Keratinocyte (primary cell): ENCODE data around the gene ATP13A3. TPM values are rescaled to one million over a fixed set of nuclear protein-coding genes. Genes with fewer than 3 reads are reported as not detected.

ENCODE experiments used
- DNase-seq: peaks from one replicate; pipeline ENCODE4 v3.0.0-alpha.2; 2011; ENCODE audit warnings: low read depth, missing footprints, low spot score
- FAIRE-seq: peaks from 2 replicates; lab custom pipeline; 2011; peaks lifted over from hg19 to GRCh38; lab: Jason Lieb, UNC
- H2AFZ ChIP-seq: 2 replicates; pipeline ENCODE4 v1.6.0; 2012; ENCODE audit warnings: low read length, control low read depth, inconsistent platforms; ENCODE audit not compliant: control insufficient read depth
- H3K27ac ChIP-seq: 2 replicates; pipeline ENCODE4 v1.5.1; 2011; ENCODE audit warnings: low read length; ENCODE audit not compliant: control insufficient read depth, insufficient read depth
- H3K27me3 ChIP-seq: 3 replicates; pipeline ENCODE4 v1.6.0; 2011; ENCODE audit warnings: low read length; ENCODE audit not compliant: control insufficient read depth, insufficient read depth; ENCODE audit errors: extremely low read depth
- H3K36me3 ChIP-seq, 2 experiments: 2 replicates in 1 of 2; 3 replicates in 1 of 2; pipeline ENCODE4 v1.5.1; 2011; ENCODE audit warnings: low read length in 2 of 2, mild to moderate bottlenecking in 1 of 2; ENCODE audit not compliant: control insufficient read depth in 2 of 2, insufficient read depth in 2 of 2; ENCODE audit errors: extremely low read depth in 1 of 2
- H3K4me1 ChIP-seq: 3 replicates; pipeline ENCODE4 v1.5.1; 2011; ENCODE audit warnings: low read length; ENCODE audit not compliant: control insufficient read depth, insufficient read depth; ENCODE audit errors: extremely low read depth
- H3K4me2 ChIP-seq: 3 replicates; pipeline ENCODE4 v1.6.0; 2011; ENCODE audit warnings: low read depth, low read length; ENCODE audit not compliant: control insufficient read depth, insufficient read depth; ENCODE audit errors: extremely low read depth
- H3K4me3 ChIP-seq, 3 experiments: fragments of 200-600 bp in 1 of 3; sonication (generic) in 1 of 3; 2 replicates in 2 of 3; 3 replicates in 1 of 3; pipeline ENCODE4 v1.5.1; 2011 to 2016; ENCODE audit warnings: low read length in 3 of 3, mild to moderate bottlenecking in 3 of 3, control low read depth in 2 of 3, inconsistent platforms in 1 of 3, low read depth in 1 of 3, mixed read lengths in 1 of 3, mixed run types in 1 of 3, moderate library complexity in 1 of 3; ENCODE audit not compliant: control insufficient read depth in 2 of 3, insufficient read depth in 2 of 3; ENCODE audit errors: extremely low read depth in 1 of 3
- H3K79me2 ChIP-seq: 2 replicates; pipeline ENCODE4 v1.6.0; 2012; ENCODE audit warnings: low read length; ENCODE audit not compliant: control insufficient read depth, insufficient read depth
- H3K9ac ChIP-seq: 3 replicates; pipeline ENCODE4 v1.6.0; 2011; ENCODE audit warnings: low read length; ENCODE audit not compliant: control insufficient read depth, insufficient read depth; ENCODE audit errors: extremely low read depth
- H3K9me1 ChIP-seq: 3 replicates; pipeline ENCODE4 v1.6.0; 2011; ENCODE audit warnings: low read length; ENCODE audit not compliant: control insufficient read depth, insufficient read depth; ENCODE audit errors: extremely low read depth
- H3K9me3 ChIP-seq: 2 replicates; pipeline ENCODE4 v1.5.1; 2012; ENCODE audit warnings: low read depth, low read length; ENCODE audit not compliant: control insufficient read depth
- H4K20me1 ChIP-seq: 3 replicates; pipeline ENCODE4 v1.6.0; 2011; ENCODE audit warnings: low read length; ENCODE audit not compliant: control insufficient read depth, insufficient read depth; ENCODE audit errors: extremely low read depth
- EZH2 ChIP-seq: IDR thresholded peaks from one replicate; pipeline ENCODE4 v1.6.1; 2012; ENCODE audit warnings: inconsistent platforms, mild to moderate bottlenecking, low read length, moderate library complexity
- dilution Hi-C: fragments of 300-500 bp; cut with MboI; formaldehyde crosslinking; loops from one replicate; pipeline ENCODE4 v1.7.0; 2020; ENCODE audit warnings: low sequenced_read_pairs; ENCODE audit not compliant: extremely low pct_ligation_motif_present
- polyA plus RNA-seq, 5 experiments: library from polyadenylated mRNA; depleted of rRNA in 3 of 5; stranded (reverse) in 3 of 5; stranded (forward) in 1 of 5; unstranded in 1 of 5; fragments of >200 nt; gene quantifications; 1 replicate in 1 of 5; 2 replicates in 3 of 5; 3 replicates in 1 of 5; pipeline versions ENCODE4 v1.2.1 to v1.2.3, GENCODE V29; 2011 to 2012; ENCODE audit warnings: missing spikeins in 2 of 5, low read depth in 1 of 5, low replicate concordance in 1 of 5
- TF ChIP-seq, protein P1 (sequence below), 3 experiments: IDR thresholded peaks in 1 of 3; conservative IDR thresholded peaks in 1 of 3; optimal IDR thresholded peaks in 1 of 3; 2 replicates in 2 of 3; 3 replicates in 1 of 3; pipeline versions ENCODE3 to v1.5.1; 2011; ENCODE audit warnings: low read length in 3 of 3, mild to moderate bottlenecking in 3 of 3, moderate library complexity in 2 of 3, control low read depth in 1 of 3, inconsistent platforms in 1 of 3; ENCODE audit not compliant: insufficient read depth in 2 of 3; ENCODE audit errors: extremely low read depth in 1 of 3

The ATP13A3 gene
- polyA plus RNA-seq, 1 donor (not counting 4 experiments of a cell fraction or from before 2014, with no cell fraction given): 103 TPM

DNA sequence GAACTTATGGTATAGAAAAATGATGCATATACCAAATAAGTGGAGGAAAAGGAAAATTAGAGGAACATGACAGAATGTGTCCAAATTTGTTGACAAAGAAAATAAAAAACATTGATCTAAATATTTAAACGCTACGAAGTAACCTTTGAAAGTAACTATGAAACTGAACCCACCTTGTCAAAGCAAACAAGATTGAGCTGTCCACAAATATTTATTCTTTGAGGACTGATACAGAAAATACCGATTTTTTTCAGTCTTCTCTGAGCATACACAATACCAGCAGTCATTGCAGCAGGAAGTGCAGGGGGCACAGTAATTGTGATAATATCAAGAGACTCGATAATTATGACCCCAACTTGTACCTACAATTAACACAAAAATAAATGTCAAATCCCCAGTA is 40.0 kb downstream of the ATP13A3 start:
- H4K20me1 ChIP-seq: no peaks in the 10 kb centered on the region
- peaks cover 11 to 32% of the 10 kb centered on the region in 2 experiments for H3K36me3 ChIP-seq
- H3K4me3 ChIP-seq: no peak overlapping the region
- H3K79me2 ChIP-seq: no peaks in the 10 kb centered on the region
- no peaks in the 10 kb centered on the region for H3K4me1 ChIP-seq
- no peaks in the 10 kb centered on the region for H3K27me3 ChIP-seq
- no peak for TF ChIP-seq EZH2
- TF ChIP-seq, protein P1, sequence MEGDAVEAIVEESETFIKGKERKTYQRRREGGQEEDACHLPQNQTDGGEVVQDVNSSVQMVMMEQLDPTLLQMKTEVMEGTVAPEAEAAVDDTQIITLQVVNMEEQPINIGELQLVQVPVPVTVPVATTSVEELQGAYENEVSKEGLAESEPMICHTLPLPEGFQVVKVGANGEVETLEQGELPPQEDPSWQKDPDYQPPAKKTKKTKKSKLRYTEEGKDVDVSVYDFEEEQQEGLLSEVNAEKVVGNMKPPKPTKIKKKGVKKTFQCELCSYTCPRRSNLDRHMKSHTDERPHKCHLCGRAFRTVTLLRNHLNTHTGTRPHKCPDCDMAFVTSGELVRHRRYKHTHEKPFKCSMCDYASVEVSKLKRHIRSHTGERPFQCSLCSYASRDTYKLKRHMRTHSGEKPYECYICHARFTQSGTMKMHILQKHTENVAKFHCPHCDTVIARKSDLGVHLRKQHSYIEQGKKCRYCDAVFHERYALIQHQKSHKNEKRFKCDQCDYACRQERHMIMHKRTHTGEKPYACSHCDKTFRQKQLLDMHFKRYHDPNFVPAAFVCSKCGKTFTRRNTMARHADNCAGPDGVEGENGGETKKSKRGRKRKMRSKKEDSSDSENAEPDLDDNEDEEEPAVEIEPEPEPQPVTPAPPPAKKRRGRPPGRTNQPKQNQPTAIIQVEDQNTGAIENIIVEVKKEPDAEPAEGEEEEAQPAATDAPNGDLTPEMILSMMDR (optimal IDR thresholded peaks at IDR 0.05 in 1 of 3, IDR thresholded peaks at IDR 0.05 in 1 of 3, conservative IDR thresholded peaks at IDR 0.05 in 1 of 3; ENCODE audit: extremely low read depth in 1 of 3, insufficient read depth in 2 of 3, low read length in 3 of 3): no peak
- DNase-seq: no peak
- no peak overlapping the region for H3K4me2 ChIP-seq
- no peak overlapping the region for H3K9ac ChIP-seq
- no peak overlapping the region for H3K27ac ChIP-seq
- no peaks in the 10 kb centered on the region for H3K9me3 ChIP-seq
- no peak for FAIRE-seq
- H2AFZ ChIP-seq: no peak overlapping the region
- no peaks in the 10 kb centered on the region for H3K9me1 ChIP-seq
- dilution Hi-C loops: no loop called here

DNA sequence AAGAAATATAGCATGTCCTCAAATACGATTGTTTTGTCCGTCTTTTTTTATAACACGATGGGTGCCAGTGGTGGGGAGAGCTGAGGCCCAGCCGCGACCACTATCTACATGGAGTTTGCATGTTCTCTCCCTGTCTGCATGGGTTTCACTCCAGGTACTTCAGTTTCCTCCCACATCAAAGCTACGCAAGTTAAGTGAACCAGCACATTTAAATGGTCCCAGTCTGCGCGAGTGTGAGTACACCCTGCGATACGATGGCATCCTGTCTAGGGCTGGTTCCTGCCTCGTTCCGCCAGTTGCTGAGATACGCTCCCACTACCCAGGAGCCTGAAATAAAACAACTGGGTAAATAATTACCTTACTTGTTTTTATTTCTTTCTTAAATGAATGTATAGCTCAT is 40.6 kb downstream of the ATP13A3 start:
- H3K4me2 ChIP-seq: no peak overlapping the region
- no peak for FAIRE-seq
- H3K9me3 ChIP-seq: no peaks in the 10 kb centered on the region
- TF ChIP-seq EZH2: no peak
- TF ChIP-seq, protein P1 (optimal IDR thresholded peaks at IDR 0.05 in 1 of 3, IDR thresholded peaks at IDR 0.05 in 1 of 3, conservative IDR thresholded peaks at IDR 0.05 in 1 of 3; ENCODE audit: extremely low read depth in 1 of 3, insufficient read depth in 2 of 3, low read length in 3 of 3): no peak
- H3K9ac ChIP-seq: no peak overlapping the region
- DNase-seq: no peak
- dilution Hi-C loops: no loop called here
- no peaks in the 10 kb centered on the region for H3K79me2 ChIP-seq
- H2AFZ ChIP-seq: no peak overlapping the region
- no peak overlapping the region for H3K27ac ChIP-seq
- no peak overlapping the region for H3K4me3 ChIP-seq
- H3K27me3 ChIP-seq: no peaks in the 10 kb centered on the region
- no peaks in the 10 kb centered on the region for H3K9me1 ChIP-seq
- H3K36me3 ChIP-seq: peaks cover 8 to 28% of the 10 kb centered on the region in 2 experiments
- no peaks in the 10 kb centered on the region for H3K4me1 ChIP-seq
- H4K20me1 ChIP-seq: no peaks in the 10 kb centered on the region
